ENCODE data around the gene OR2L8.

Gene OR2L8

DNA sequence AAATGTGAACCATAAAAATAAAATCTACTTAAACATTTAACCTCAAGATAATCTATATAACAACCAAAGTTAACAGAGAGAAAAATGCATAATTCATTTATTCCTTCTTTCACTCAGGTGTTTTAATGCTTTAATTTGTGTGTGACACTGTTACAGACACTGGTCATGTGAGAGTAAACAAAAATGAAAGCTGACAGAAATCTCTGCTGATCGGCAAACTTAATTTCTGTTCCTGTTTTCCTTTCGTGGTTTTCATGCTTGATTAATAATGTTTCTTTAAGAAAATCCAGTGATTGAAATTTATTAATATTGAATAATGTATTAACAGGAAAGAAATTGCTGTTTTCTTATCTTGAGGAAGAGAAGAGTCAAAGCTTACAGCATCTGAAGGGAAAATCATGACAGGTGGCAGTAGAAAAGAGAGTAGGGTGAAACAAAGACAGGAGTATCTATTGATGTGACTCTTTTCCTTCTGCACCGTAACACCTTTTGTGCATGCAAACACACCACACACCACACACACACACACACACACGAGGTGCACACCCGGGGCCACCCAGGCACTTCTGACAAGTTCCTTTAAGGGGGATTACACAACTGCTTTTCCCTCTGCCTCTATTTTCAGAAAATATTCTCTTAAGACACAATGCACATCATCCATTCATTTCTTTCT, 18.0 kb downstream of the OR2L8 start:
- no peak for DNase-seq

DNA sequence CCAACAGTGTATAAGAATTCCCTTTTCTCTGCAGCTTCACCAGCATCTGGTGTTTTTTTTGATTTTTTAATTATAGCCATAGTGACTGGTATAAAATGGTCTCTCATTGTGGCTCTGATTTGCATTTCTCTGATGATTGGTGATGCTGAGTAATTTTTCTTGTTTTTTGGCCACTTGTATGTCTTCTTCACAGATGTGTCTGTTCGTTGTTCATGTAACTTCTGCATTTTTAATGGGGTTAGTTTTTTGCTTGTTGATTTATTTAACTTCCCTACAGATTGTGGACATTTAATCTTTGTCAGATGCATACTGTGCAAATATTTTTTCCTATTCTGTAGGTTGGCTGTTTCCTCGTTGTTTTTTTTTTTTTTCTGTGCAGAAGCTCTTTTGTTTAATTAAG, 44.3 kb downstream of the OR2L8 start:
- DNase-seq, result no peak

DNA sequence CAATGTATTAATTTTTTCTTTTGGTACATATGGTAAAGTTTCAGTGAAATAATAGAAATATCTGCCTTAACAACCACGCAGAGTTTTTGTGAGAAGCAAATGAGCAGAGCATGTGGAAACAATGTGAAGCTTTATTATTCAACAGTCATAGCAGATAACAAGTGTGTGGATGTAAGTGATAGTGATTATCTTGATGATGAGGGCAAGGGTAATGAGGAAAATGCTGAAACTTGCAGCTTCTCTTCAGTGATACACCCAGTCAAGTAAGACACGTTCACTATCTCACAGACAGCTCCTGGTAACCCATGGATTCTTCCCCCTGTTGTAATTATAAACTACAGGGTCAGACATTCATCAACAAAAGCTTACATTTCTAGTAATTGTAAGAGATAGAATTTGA, 50.2 kb downstream of the OR2L8 start:
- no peak for DNase-seq

Data from anterior cingulate cortex (tissue), 58 donors.